Skeletal muscle cell (primary cell): ENCODE results near the gene NR3C1.

ENCODE experiments used
- DNase-seq: peaks from one replicate; pipeline ENCODE4 v3.0.0-alpha.2; 2010; ENCODE audit warnings: low read depth
- H3K4me3 ChIP-seq: 2 replicates; pipeline ENCODE4 v1.5.1; 2011; ENCODE audit warnings: low read depth, mild to moderate bottlenecking, control low read depth, low read length, moderate library complexity

Gene NR3C1

GRCh38 chr5:143229426-143229895 is 174.0 kb downstream of the NR3C1 start:
- DNase-seq = no peak

GRCh38 chr5:143228597-143229293 is 174.7 kb downstream of the NR3C1 start:
- DNase-seq = no peak
- no peak overlapping the region for H3K4me3 ChIP-seq

More at GRCh38 chr5:143229426-143229895, 174.0 kb downstream of the NR3C1 start:
- no peak overlapping the region for H3K4me3 ChIP-seq
